ENCODE data around the gene ITPRIP. TPM values are rescaled to one million over a fixed set of nuclear protein-coding genes. Genes with fewer than 3 reads are reported as not detected.

Gene ITPRIP
- total RNA-seq, 1 experiment from 2014 or later: 22.5 TPM

DNA sequence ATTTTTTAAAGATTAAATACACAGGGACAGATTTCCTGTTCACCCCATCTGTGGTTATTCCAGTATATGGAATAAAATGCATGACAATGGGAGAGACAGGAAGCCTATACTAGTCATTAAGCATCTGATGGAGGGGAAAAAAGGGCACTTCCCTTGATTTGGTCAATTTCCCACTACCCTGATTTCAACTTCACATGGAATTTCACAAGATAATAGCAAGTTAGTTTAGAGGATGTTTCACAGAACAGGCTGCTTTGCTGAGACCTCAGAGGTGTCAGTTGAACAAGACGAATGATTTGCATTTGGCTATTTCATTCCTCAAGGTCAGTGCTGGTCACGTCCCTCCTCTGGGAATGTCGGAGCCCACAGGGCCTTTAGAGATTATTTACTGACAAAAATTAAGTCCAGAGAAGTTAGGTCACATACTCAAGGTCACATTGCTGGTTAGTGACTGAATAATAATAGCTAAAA lies 4.7 kb upstream of the ITPRIP start:
- no peak for DNase-seq
- no CpG with 5 or more reads among the region's 3 CpGs for WGBS (ENCODE audit: extremely low coverage, insufficient read length, low lambda C conversion rate)

More for the DNA sequence above, 4.7 kb upstream of the ITPRIP start:
- H2AFZ ChIP-seq (ENCODE audit: low read length): no peak overlapping the region
- no peak overlapping the region for H2AK5ac ChIP-seq (ENCODE audit: insufficient read length, low read length)
- TF ChIP-seq CTCF (conservative IDR thresholded peaks at IDR 0.05): no peak
- H4K91ac ChIP-seq (ENCODE audit: insufficient read length, low read depth, low read length): no peak overlapping the region
- no peak overlapping the region for H2BK12ac ChIP-seq (ENCODE audit: insufficient read length, low read depth, low read length)
- no peak overlapping the region for H2BK120ac ChIP-seq (ENCODE audit: low read depth, low read length, poor library complexity, severe bottlenecking)
- H4K5ac ChIP-seq (ENCODE audit: insufficient read length, low read depth, low read length): no peak overlapping the region
- H3K27ac Mint-ChIP-seq: peak overlapping the region in 1 of 3 experiments; percentile 19; a peak in 1 of 7 replicates
- no peak overlapping the region for H4K8ac ChIP-seq (replicated peaks; ENCODE audit: insufficient read length, low read depth, low read length)
- no peaks in the 10 kb centered on the region for H3K79me1 ChIP-seq (ENCODE audit: insufficient read depth, low read depth, low read length, poor library complexity, severe bottlenecking)
- H3K9me3 Mint-ChIP-seq: no peaks in the 10 kb centered on the region
- H3T11ph ChIP-seq (ENCODE audit: low read length): no peak overlapping the region
- no peaks in the 10 kb centered on the region for H4K20me1 ChIP-seq (ENCODE audit: control insufficient read depth, insufficient read depth, insufficient read length)
- H3K9ac ChIP-seq (ENCODE audit: extremely low read depth, insufficient read length, low read length): no peak overlapping the region
- H3K27me3 Mint-ChIP-seq (ENCODE audit: low read depth): peaks cover 3% of the 10 kb centered on the region
- peaks cover 6% of the 10 kb centered on the region; the same call in 1 of the 2 replicates for H3K4me1 ChIP-seq (ENCODE audit: insufficient read depth, low read length)
- no peak overlapping the region for H3K18ac ChIP-seq (ENCODE audit: insufficient read length, low read depth, low read length)
- no peak overlapping the region for H3K4me2 ChIP-seq (ENCODE audit: insufficient read depth, insufficient read length, low read length)
- H3K36me3 Mint-ChIP-seq (ENCODE audit: insufficient read depth in 1 of 3, low read depth in 3 of 3): no peaks in the 10 kb centered on the region
- no peak overlapping the region for H2BK5ac ChIP-seq (ENCODE audit: insufficient read length, low read length)
- no peak overlapping the region for H3K56ac ChIP-seq (ENCODE audit: insufficient read length, low read depth, low read length)
- H3K79me2 ChIP-seq (ENCODE audit: insufficient read depth, low read length): no peaks in the 10 kb centered on the region
- H3K4me1 Mint-ChIP-seq: peaks cover 19 to 21% of the 10 kb centered on the region in 2 experiments
- no peak overlapping the region for H3K4ac ChIP-seq (ENCODE audit: low read depth, low read length)
- no peak overlapping the region for H3K14ac ChIP-seq (ENCODE audit: insufficient read depth, low read length)
- H3K4me3 Mint-ChIP-seq: no peak overlapping the region
- H3K27me3 ChIP-seq (ENCODE audit: insufficient read depth, low read length): no peaks in the 10 kb centered on the region; the same call in 1 of the 2 replicates
- no peak overlapping the region for H2BK15ac ChIP-seq (ENCODE audit: low read depth, low read length)
- H3K23me2 ChIP-seq (ENCODE audit: insufficient read length, low read depth, low read length, poor library complexity, severe bottlenecking): peaks cover 6% of the 10 kb centered on the region
- no peak overlapping the region for H2BK20ac ChIP-seq (ENCODE audit: low read depth, low read length, poor library complexity, severe bottlenecking)
- no peaks in the 10 kb centered on the region for H3K9me3 ChIP-seq (ENCODE audit: control insufficient read depth, low read depth, low read length)
- H3K27ac ChIP-seq (ENCODE audit: insufficient read length, low read depth, low read length): no peak overlapping the region
- no peak overlapping the region for H3K23ac ChIP-seq (ENCODE audit: insufficient read length, low read depth, low read length)
